H9 (cell line): ENCODE results near the gene CHD9. TPM values are rescaled to one million over a fixed set of nuclear protein-coding genes. Genes with fewer than 3 reads are reported as not detected.

Experiments used
- DNase-seq: peaks from one replicate; pipeline ENCODE4 v3.0.0-alpha.2; 2017
- H2AFZ ChIP-seq: one replicate; pipeline ENCODE4 v1.6.1; 2013; ENCODE audit warnings: mild to moderate bottlenecking, low read length, control low read depth, moderate library complexity
- H2AK5ac ChIP-seq: 2 replicates; pipeline ENCODE4 v1.6.1; 2013; ENCODE audit warnings: low read length, control low read depth, mixed read lengths; ENCODE audit not compliant: insufficient read length
- H2BK120ac ChIP-seq: one replicate; pipeline ENCODE4 v1.6.1; 2013; ENCODE audit warnings: low read depth, mild to moderate bottlenecking, low read length, control low read depth, inconsistent platforms; ENCODE audit not compliant: poor library complexity, severe bottlenecking
- H2BK12ac ChIP-seq: 2 replicates; pipeline ENCODE4 v1.6.1; 2013; ENCODE audit warnings: low read length, control low read depth, mixed read lengths, low read depth; ENCODE audit not compliant: insufficient read length
- H2BK15ac ChIP-seq: 2 replicates; pipeline ENCODE4 v1.6.1; 2013; ENCODE audit warnings: low read depth, low read length, control low read depth
- H2BK20ac ChIP-seq: one replicate; pipeline ENCODE4 v1.6.1; 2013; ENCODE audit warnings: low read depth, mild to moderate bottlenecking, low read length, control low read depth, inconsistent platforms; ENCODE audit not compliant: poor library complexity, severe bottlenecking
- H2BK5ac ChIP-seq: 2 replicates; pipeline ENCODE4 v1.6.1; 2013; ENCODE audit warnings: low read length, control low read depth, mixed read lengths; ENCODE audit not compliant: insufficient read length
- H3K14ac ChIP-seq: 2 replicates; pipeline ENCODE4 v1.6.1; 2013; ENCODE audit warnings: low read length, control low read depth; ENCODE audit not compliant: insufficient read depth
- H3K18ac ChIP-seq: 2 replicates; pipeline ENCODE4 v1.6.1; 2013; ENCODE audit warnings: low read depth, mild to moderate bottlenecking, mixed read lengths, low read length, control low read depth; ENCODE audit not compliant: insufficient read length
- H3K23ac ChIP-seq: 2 replicates; pipeline ENCODE4 v1.6.1; 2013; ENCODE audit warnings: low read length, control low read depth, mixed read lengths, low read depth; ENCODE audit not compliant: insufficient read length
- H3K23me2 ChIP-seq: 2 replicates; pipeline ENCODE4 v1.6.1; 2013; ENCODE audit warnings: low read depth, mild to moderate bottlenecking, mixed read lengths, low read length, control low read depth; ENCODE audit not compliant: insufficient read length, poor library complexity, severe bottlenecking
- H3K27ac ChIP-seq: 2 replicates; pipeline ENCODE4 v1.5.1; 2013; ENCODE audit warnings: low read length, control low read depth, mixed read lengths, low read depth; ENCODE audit not compliant: insufficient read length
- H3K27me3 ChIP-seq: 2 replicates; pipeline ENCODE4 v1.6.1; 2013; ENCODE audit warnings: low read length, control low read depth, inconsistent platforms; ENCODE audit not compliant: insufficient read depth
- H3K4ac ChIP-seq: 2 replicates; pipeline ENCODE4 v1.6.1; 2013; ENCODE audit warnings: low read depth, mild to moderate bottlenecking, control low read depth, inconsistent platforms, low read length, moderate library complexity
- H3K4me1 ChIP-seq: 2 replicates; pipeline ENCODE4 v1.6.1; 2013; ENCODE audit warnings: low read length, control low read depth, inconsistent platforms; ENCODE audit not compliant: insufficient read depth
- H3K4me2 ChIP-seq: 2 replicates; pipeline ENCODE4 v1.6.1; 2013; ENCODE audit warnings: low read length, control low read depth, mixed read lengths; ENCODE audit not compliant: insufficient read length, insufficient read depth
- H3K56ac ChIP-seq: 2 replicates; pipeline ENCODE4 v1.6.1; 2013; ENCODE audit warnings: low read depth, mild to moderate bottlenecking, mixed read lengths, low read length, control low read depth; ENCODE audit not compliant: insufficient read length
- H3K79me1 ChIP-seq: 2 replicates; pipeline ENCODE4 v1.6.1; 2013; ENCODE audit warnings: low read depth, mild to moderate bottlenecking, moderate library complexity, low read length, control low read depth, inconsistent platforms; ENCODE audit not compliant: insufficient read depth, poor library complexity, severe bottlenecking
- H3K79me2 ChIP-seq: 2 replicates; pipeline ENCODE4 v1.6.1; 2013; ENCODE audit warnings: low read length, control low read depth, inconsistent platforms; ENCODE audit not compliant: insufficient read depth
- H3K9ac ChIP-seq: 2 replicates; pipeline ENCODE4 v1.6.1; 2013; ENCODE audit warnings: low read length, control low read depth, mixed read lengths; ENCODE audit not compliant: insufficient read length; ENCODE audit errors: extremely low read depth
- H3K9me3 ChIP-seq: one replicate; pipeline ENCODE4 v1.6.1; 2013; ENCODE audit warnings: low read depth, low read length, inconsistent platforms; ENCODE audit not compliant: control insufficient read depth
- H3T11ph ChIP-seq: one replicate; pipeline ENCODE4 v1.6.1; 2013; ENCODE audit warnings: mild to moderate bottlenecking, low read length, control low read depth, inconsistent platforms
- H4K20me1 ChIP-seq: one replicate; pipeline ENCODE4 v1.6.1; 2013; ENCODE audit not compliant: control insufficient read depth, insufficient read length, insufficient read depth
- H4K5ac ChIP-seq: 2 replicates; pipeline ENCODE4 v1.6.1; 2013; ENCODE audit warnings: low read depth, mild to moderate bottlenecking, mixed read lengths, low read length, control low read depth; ENCODE audit not compliant: insufficient read length
- H4K8ac ChIP-seq: replicated peaks from 2 replicates; pipeline ENCODE4 v1.6.1; 2013; ENCODE audit warnings: low read length, control low read depth, mixed read lengths, low read depth; ENCODE audit not compliant: insufficient read length
- H4K91ac ChIP-seq: 2 replicates; pipeline ENCODE4 v1.6.1; 2013; ENCODE audit warnings: low read depth, mild to moderate bottlenecking, moderate library complexity, mixed read lengths, low read length, control low read depth; ENCODE audit not compliant: insufficient read length
- H3K27ac Mint-ChIP-seq, 3 experiments: 2 replicates in 2 of 3; 3 replicates in 1 of 3; pipeline ENCODE4 v1.8.0; 2020 to 2021; ENCODE audit warnings: mixed read lengths in 3 of 3, mild to moderate bottlenecking in 1 of 3, moderate library complexity in 1 of 3
- H3K27me3 Mint-ChIP-seq: 2 replicates; pipeline ENCODE4 v1.8.0; 2021; ENCODE audit warnings: low read depth, mild to moderate bottlenecking, moderate library complexity, mixed read lengths
- H3K36me3 Mint-ChIP-seq, 3 experiments: 2 replicates in 2 of 3; 3 replicates in 1 of 3; pipeline ENCODE4 v1.8.0; 2020 to 2021; ENCODE audit warnings: low read depth in 3 of 3, mixed read lengths in 3 of 3; ENCODE audit not compliant: insufficient read depth in 1 of 3
- H3K4me1 Mint-ChIP-seq, 2 experiments: 2 replicates each; pipeline ENCODE4 v1.8.0; 2020; ENCODE audit warnings: mixed read lengths in 2 of 2
- H3K4me3 Mint-ChIP-seq, 2 experiments: 2 replicates in 1 of 2; 3 replicates in 1 of 2; pipeline ENCODE4 v1.8.0; 2020 to 2021; ENCODE audit warnings: mild to moderate bottlenecking in 2 of 2, mixed read lengths in 2 of 2, moderate library complexity in 1 of 2
- H3K9me3 Mint-ChIP-seq, 2 experiments: 2 replicates in 1 of 2; 3 replicates in 1 of 2; pipeline ENCODE4 v1.8.0; 2020; ENCODE audit warnings: mild to moderate bottlenecking in 2 of 2, mixed read lengths in 2 of 2, moderate library complexity in 1 of 2
- CTCF ChIP-seq: fragments of 200-600 bp; sonication (generic); conservative IDR thresholded peaks from 3 replicates; pipeline ENCODE4 v1.8.0; 2021; ENCODE audit warnings: antibody characterized with exemption, mild to moderate bottlenecking
- WGBS: extraction: QIAGEN DNeasy Blood & Tissue Kit; methylation state at CpG from one replicate; pipeline ENCODE4 v1.1.7; 2013; ENCODE audit warnings: missing lambda C conversion rate, low lambda C conversion rate, mixed read lengths; ENCODE audit not compliant: insufficient read length; ENCODE audit errors: extremely low coverage; 5-methylcytosine and 5-hydroxymethylcytosine counted together
- total RNA-seq: library from RNA; stranded (reverse); gene quantifications from 2 replicates; pipeline ENCODE4 v1.2.1, GENCODE V29; 2021

The CHD9 gene
- total RNA-seq, 1 experiment from 2014 or later: 46.2 TPM

- H2BK12ac ChIP-seq: no peak overlapping the region
- H2BK120ac ChIP-seq: no peak overlapping the region
- no peak overlapping the region for H2AK5ac ChIP-seq
- peaks cover 3% of the 10 kb centered on the region for H3K23me2 ChIP-seq
- no peak overlapping the region for H2BK20ac ChIP-seq
- H2AFZ ChIP-seq: no peak overlapping the region
- no peaks in the 10 kb centered on the region for H3K27me3 ChIP-seq
- peak overlapping the region in 1 of 3 experiments; percentile 87; a peak in 2 of 7 replicates for H3K27ac Mint-ChIP-seq
- H3K18ac ChIP-seq: no peak overlapping the region
- peak overlapping the region; percentile 37 to 63 for H3K4me3 Mint-ChIP-seq
- H3K36me3 Mint-ChIP-seq: peaks cover 23 to 44% (median 32%) of the 10 kb centered on the region in 3 experiments
- H2BK5ac ChIP-seq: no peak overlapping the region
- no peak overlapping the region for H3T11ph ChIP-seq
- no peak for DNase-seq
- H4K5ac ChIP-seq: no peak overlapping the region
- H3K9me3 Mint-ChIP-seq: no peaks in the 10 kb centered on the region
- H4K91ac ChIP-seq: no peak overlapping the region
- no peak overlapping the region for H3K14ac ChIP-seq
- TF ChIP-seq CTCF: no peak
- no peak overlapping the region for H3K9ac ChIP-seq
- no peak overlapping the region for H3K4ac ChIP-seq
- WGBS: 100% methylated on average over 2 of the region's 3 CpGs
- no peak overlapping the region for H3K4me2 ChIP-seq
- no peaks in the 10 kb centered on the region for H3K79me1 ChIP-seq
- no peaks in the 10 kb centered on the region for H3K4me1 ChIP-seq
- H2BK15ac ChIP-seq: no peak overlapping the region
- no peak overlapping the region for H3K23ac ChIP-seq
- no peaks in the 10 kb centered on the region for H3K27me3 Mint-ChIP-seq
- H3K56ac ChIP-seq: no peak overlapping the region
- no peaks in the 10 kb centered on the region for H3K9me3 ChIP-seq
- H4K8ac ChIP-seq: no peak overlapping the region
- peaks cover 34 to 37% of the 10 kb centered on the region in 2 experiments for H3K4me1 Mint-ChIP-seq
- no peaks in the 10 kb centered on the region for H4K20me1 ChIP-seq
- no peak overlapping the region for H3K27ac ChIP-seq
- peaks cover 5% of the 10 kb centered on the region; the same call in 1 of the 2 replicates for H3K79me2 ChIP-seq
Observed at GRCh38 chr16:53211253-53211652, 156.5 kb downstream of the CHD9 start.
